NCI-H2227 (cell line): ENCODE data around the gene ANKS3.

ENCODE experiments used
- DNase-seq: peaks from one replicate; lab custom pipeline; 2025; ENCODE audit not compliant: unreplicated experiment; lab: John Stamatoyannopoulos, UW

Gene ANKS3

GRCh38 chr16:4673387-4674046, 60.6 kb downstream of the ANKS3 start:
- no peak for DNase-seq

GRCh38 chr16:4668313-4668960, 65.6 kb downstream of the ANKS3 start:
- no peak for DNase-seq

GRCh38 chr16:4667203-4667963, 66.7 kb downstream of the ANKS3 start:
- DNase-seq, result peak; percentile 75

GRCh38 chr16:4666537-4667202, 67.4 kb downstream of the ANKS3 start:
- no peak for DNase-seq

GRCh38 chr16:4664538-4665418, 69.3 kb downstream of the ANKS3 start:
- DNase-seq, result no peak

GRCh38 chr16:4663777-4664465, 70.2 kb downstream of the ANKS3 start:
- DNase-seq, result no peak

- no peak for DNase-seq
Measured at GRCh38 chr16:4663465-4663776, 70.7 kb downstream of the ANKS3 start.

GRCh38 chr16:4661661-4662060, 72.4 kb downstream of the ANKS3 start:
- no peak for DNase-seq

- DNase-seq, result peak; percentile 66
Measured at GRCh38 chr16:4660454-4661007, 73.5 kb downstream of the ANKS3 start.

GRCh38 chr16:4659363-4660353, 74.4 kb downstream of the ANKS3 start:
- DNase-seq, result no peak

GRCh38 chr16:4656695-4657686, 77.1 kb downstream of the ANKS3 start:
- no peak for DNase-seq

- DNase-seq, result no peak
Measured at GRCh38 chr16:4656221-4656620, 77.8 kb downstream of the ANKS3 start.

- no peak for DNase-seq
Measured at GRCh38 chr16:4655801-4656200, 78.3 kb downstream of the ANKS3 start.

- no peak for DNase-seq
Measured at GRCh38 chr16:4654964-4655590, 79.0 kb downstream of the ANKS3 start.

- no peak for DNase-seq
Measured at GRCh38 chr16:4654011-4654963, 79.8 kb downstream of the ANKS3 start.

GRCh38 chr16:4652561-4652960, 81.5 kb downstream of the ANKS3 start:
- DNase-seq, result no peak
